Fibroblast of skin of back (primary cell): Measurements from ENCODE around the gene GYS1.
"Not testable (repeated sequence)": the region's sequence is repeated elsewhere in the genome, so short reads cannot be mapped to it uniquely, and the experiment has no call there.

ENCODE experiments used
- DNase-seq: peaks from one replicate; pipeline ENCODE4 v3.0.0-alpha.2; 2013

Gene GYS1

DNA sequence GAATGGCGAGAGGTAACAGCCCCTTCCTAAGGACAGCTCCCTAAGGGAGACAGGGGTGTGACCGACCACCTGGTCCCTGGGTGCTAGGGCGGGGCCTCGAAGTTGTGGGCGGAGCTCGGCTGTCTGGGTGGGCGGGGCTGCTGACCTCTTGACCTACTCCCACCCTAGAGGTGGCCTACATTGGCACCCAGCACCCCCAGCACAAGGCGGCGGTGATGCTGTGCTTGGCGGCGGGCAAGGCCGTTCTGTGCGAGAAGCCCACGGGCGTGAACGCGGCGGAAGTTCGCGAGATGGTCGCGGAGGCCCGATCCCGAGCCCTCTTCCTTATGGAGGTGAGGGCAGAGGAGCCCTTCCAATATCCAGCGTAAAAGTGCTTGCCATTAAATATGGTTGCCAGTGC lies 57.2 kb downstream of the GYS1 start:
- no peak for DNase-seq

- DNase-seq: no peak
These were observed 58.3 kb downstream of the GYS1 start for GRCh38 chr19:48934837-48935236.

- peak; percentile 41 for DNase-seq
These were observed 59.7 kb downstream of the GYS1 start, which contains the start of gene DHDH for GRCh38 chr19:48933382-48933932. DHDH (plus strand) TSS chr19:48933699; CDS start chr19:48933722, 23 bp downstream.

- no peak for DNase-seq
These were observed 64.7 kb downstream of the GYS1 start for GRCh38 chr19:48928164-48929025.

GRCh38 chr19:48927692-48928091 lies 65.4 kb downstream of the GYS1 start:
- DNase-seq: not testable (repeated sequence)

DNA sequence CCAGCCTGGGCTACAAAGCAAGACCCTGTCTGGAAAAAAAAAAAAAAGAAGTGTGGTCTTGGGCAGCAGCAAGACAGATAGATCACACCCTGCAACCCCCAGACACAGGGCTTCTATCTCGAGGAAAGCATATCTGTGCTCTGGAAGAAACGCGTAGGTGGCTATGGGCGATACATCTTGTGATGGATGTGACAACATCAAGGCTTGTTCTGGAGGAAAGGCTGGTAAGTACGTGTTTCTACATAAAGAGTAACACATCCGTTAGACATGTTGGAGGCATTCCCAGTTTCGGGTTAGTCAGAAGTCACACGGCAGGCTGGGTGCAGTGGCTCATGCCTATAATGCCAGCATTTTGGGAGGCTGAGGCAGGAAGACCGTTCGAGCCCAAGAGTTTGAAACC lies 66.2 kb downstream of the GYS1 start:
- peak; percentile 92 for DNase-seq

DNA sequence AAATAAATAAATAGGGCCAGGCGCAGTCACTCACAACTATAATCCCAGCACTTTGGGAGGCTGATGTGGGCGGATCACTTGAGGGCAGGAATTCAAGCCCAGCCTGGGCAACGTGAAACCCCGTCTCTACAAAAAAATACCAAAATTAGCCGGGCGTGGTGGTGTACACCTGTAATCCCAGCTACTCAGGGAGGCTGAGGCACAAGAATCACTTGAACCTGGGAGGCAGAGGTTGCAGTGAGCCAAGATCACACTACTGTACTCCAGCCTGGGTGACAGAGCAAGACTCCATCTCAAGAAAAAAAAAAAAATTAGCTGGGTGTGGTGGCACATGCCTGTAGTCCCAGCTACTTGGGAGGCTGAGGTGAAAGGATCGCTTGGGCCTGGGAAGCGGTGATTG lies 67.2 kb downstream of the GYS1 start:
- DNase-seq: not testable (repeated sequence)

- DNase-seq: peak; percentile 89
These were observed 67.8 kb downstream of the GYS1 start for GRCh38 chr19:48925240-48925843.

DNA sequence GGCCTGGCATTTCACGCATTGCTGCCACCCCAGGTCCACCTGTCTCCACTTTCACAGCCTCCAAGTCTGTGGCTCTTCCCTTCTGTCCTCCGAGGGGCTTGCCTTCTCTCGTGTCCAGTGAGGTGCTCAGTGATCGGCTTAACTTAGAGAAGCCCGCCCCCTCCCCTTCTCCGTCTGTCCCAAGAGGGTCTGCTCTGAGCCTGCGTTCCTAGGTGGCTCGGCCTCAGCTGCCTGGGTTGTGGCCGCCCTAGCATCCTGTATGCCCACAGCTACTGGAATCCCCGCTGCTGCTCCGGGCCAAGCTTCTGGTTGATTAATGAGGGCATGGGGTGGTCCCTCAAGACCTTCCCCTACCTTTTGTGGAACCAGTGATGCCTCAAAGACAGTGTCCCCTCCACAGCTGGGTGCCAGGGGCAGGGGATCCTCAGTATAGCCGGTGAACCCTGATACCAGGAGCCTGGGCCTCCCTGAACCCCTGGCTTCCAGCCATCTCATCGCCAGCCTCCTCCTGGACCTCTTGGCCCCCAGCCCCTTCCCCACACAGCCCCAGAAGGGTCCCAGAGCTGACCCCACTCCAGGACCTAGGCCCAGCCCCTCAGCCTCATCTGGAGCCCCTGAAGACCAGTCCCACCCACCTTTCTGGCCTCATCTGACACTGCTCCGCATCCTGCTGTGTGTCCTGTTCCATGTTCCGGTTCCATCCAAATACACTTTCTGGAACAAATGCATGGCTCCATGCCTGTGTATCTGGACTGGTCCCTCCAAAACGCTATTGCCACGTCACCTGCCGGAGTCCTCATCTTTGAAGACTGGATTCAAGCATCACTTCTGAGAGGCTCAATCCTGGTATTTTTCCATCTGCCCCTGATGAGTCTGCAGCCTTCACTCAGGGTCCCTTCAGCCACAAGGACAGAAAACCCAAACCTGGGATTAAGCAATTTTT lies 70.3 kb downstream of the GYS1 start:
- no peak for DNase-seq

GRCh38 chr19:48921721-48922500 lies 71.2 kb downstream of the GYS1 start:
- DNase-seq: no peak

DNA sequence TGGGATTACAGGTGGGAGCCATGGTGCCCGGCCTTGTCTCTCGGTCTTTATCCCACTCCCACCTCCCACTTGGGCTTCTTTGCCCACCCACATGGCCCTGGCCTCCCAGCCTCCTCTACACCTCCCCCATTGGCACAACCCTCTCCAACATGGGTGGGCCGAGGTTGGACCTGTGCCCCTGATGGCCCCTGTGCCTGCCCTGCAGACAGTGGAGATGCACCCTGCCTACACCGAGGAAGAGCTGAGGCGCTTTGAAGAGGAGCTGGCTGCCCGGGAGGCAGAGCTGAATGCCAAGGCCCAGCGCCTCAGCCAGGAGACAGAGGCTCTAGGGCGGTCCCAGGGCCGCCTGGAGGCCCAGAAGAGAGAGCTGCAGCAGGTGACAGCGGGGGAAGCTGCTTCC lies 72.2 kb downstream of the GYS1 start:
- DNase-seq: no peak

DNA sequence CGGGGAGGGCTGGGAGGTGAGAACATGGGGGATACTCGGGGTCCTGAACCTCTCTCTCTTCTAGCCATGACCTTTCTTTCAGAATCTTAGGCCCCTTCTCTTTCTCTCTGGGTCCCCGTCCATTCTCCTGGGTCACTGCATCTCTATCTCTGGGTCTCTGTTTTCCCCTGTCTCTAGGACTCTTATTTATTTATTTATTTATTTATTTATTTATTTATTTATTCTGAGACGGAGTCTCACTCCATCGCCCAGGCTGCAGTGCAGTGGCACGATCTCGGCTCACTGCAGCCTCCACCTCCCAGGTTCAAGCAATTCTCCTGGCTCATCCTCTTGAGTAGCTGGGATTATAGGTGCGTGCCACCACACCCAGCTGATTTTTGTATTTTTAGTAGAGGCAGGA lies 73.8 kb downstream of the GYS1 start:
- DNase-seq: not testable (repeated sequence)

- DNase-seq: peak; percentile 19
These were observed 74.3 kb downstream of the GYS1 start for GRCh38 chr19:48918801-48919247.
